ENCODE data around the gene NELL1.

DNA sequence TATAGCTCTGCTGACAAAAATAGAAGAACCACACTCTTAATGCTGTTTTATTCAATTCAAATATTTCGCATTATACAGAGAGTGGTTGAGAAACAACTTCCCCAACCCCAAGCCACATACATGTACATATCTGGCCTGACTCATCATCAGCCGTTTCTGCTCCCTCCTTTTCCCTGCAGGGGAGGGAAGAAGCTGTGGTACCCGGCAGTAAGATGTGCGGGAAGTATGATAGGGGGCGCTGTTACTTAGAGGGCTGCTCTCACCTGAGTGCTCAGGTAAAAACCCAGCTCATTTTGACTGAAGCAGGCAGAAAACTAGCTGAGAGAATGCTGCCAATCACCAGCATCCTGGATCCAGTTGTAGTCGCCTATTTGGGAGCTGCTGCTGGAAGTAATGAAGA, 85.5 kb downstream of the NELL1 start:
- TF ChIP-seq POLR2AphosphoS5 (IDR thresholded peaks at IDR 0.05; ENCODE audit: borderline replicate concordance, low read depth, low read length) (no peak), EZH2 (IDR thresholded peaks at IDR 0.05) (no peak)

All from SK-N-MC (cell line).